ENCODE measurements around the gene CST5.
"Not testable (repeated sequence)": the region's sequence is repeated elsewhere in the genome, so short reads cannot be mapped to it uniquely, and the experiment has no call there.

The CST5 gene

GRCh38 chr20:23879328-23879798 lies at the start of gene CST5:
Gene CST5 (minus strand): TSS chr20:23879748. CDS start chr20:23879676, 72 bp downstream.
- no peak for FAIRE-seq

GRCh38 chr20:23928788-23929187 lies 49.2 kb upstream of the CST5 start:
- no peak for FAIRE-seq

GRCh38 chr20:23928353-23928752 lies 48.8 kb upstream of the CST5 start:
- no peak for FAIRE-seq

- FAIRE-seq: no peak
These were observed 47.7 kb upstream of the CST5 start for GRCh38 chr20:23926944-23927872.

GRCh38 chr20:23926526-23926880 lies 47.0 kb upstream of the CST5 start:
- FAIRE-seq: no peak

- FAIRE-seq: no peak
These were observed 46.4 kb upstream of the CST5 start for GRCh38 chr20:23925789-23926525.

- FAIRE-seq: no peak
These were observed 45.2 kb upstream of the CST5 start for GRCh38 chr20:23924751-23925150.

GRCh38 chr20:23923891-23924435 lies 44.4 kb upstream of the CST5 start:
- FAIRE-seq: no peak

GRCh38 chr20:23923311-23923710 lies 43.8 kb upstream of the CST5 start:
- FAIRE-seq: no peak

- FAIRE-seq: no peak
These were observed 41.1 kb upstream of the CST5 start for GRCh38 chr20:23920408-23921325.

- no peak for FAIRE-seq
These were observed 39.3 kb upstream of the CST5 start for GRCh38 chr20:23918896-23919295.

- no peak for FAIRE-seq
These were observed 38.7 kb upstream of the CST5 start for GRCh38 chr20:23918101-23918862.

- no peak for FAIRE-seq
These were observed 37.6 kb upstream of the CST5 start for GRCh38 chr20:23917024-23917725.

- no peak for FAIRE-seq
These were observed 36.3 kb upstream of the CST5 start for GRCh38 chr20:23915844-23916243.

- FAIRE-seq: not testable (repeated sequence)
These were observed 34.9 kb upstream of the CST5 start for GRCh38 chr20:23914469-23914868.

- no peak for FAIRE-seq
These were observed 30.7 kb upstream of the CST5 start for GRCh38 chr20:23910210-23910609.

- no peak for FAIRE-seq
These were observed 29.8 kb upstream of the CST5 start for GRCh38 chr20:23909390-23909789.

- no peak for FAIRE-seq
These were observed 28.0 kb upstream of the CST5 start for GRCh38 chr20:23907579-23907978.

GRCh38 chr20:23902396-23902795 lies 22.8 kb upstream of the CST5 start:
- FAIRE-seq: not testable (repeated sequence)

- not testable (repeated sequence) for FAIRE-seq
These were observed 11.3 kb upstream of the CST5 start for GRCh38 chr20:23890867-23891266.

- FAIRE-seq: no peak
These were observed 10.2 kb upstream of the CST5 start for GRCh38 chr20:23889775-23890187.
